MM.1S (cell line): ENCODE measurements around the gene SSTR4.

Experiments used
- CTCF ChIP-seq: fragments of 300-600 bp; sonication (generic); IDR thresholded peaks from 2 replicates; pipeline ENCODE4 v1.5.1; 2016; ENCODE audit warnings: antibody characterized with exemption, low read length, mixed read lengths
- EZH2 ChIP-seq: fragments of 300-600 bp; sonication (generic); optimal IDR thresholded peaks from 2 replicates; pipeline ENCODE3; 2017; ENCODE audit warnings: low read depth, mild to moderate bottlenecking, antibody characterized with exemption, low read length, mixed read lengths

DNA sequence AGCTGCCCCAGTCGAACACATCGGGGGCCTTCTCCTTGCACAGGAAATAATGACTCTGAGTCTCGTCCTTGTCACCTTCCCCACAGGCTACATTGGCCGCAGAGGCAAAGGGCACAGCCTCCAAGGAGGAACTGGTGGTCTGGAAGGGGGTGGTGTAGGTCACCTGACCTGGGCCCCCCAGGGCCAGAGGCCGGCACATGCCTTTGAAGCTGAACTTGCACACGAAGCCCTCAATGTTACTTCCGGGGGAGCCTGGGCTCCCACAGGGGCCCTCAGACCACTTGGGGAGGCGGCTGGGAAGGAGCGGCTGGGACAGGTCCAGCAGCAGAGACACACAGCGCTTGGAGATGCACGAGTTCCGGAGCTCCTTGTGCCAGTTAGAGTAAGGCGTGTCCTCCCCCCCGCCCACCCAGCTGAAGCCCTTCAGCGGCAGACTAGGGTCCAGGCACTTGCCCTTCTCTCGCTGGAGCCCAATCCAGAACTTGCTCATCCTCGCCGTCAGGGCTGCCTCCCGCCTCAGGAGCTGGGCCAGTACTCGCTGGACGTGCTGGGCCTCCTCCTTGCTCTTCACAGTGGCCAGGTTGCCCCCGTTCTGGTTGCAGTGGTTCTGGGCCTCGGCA lies 50.4 kb downstream of the SSTR4 start:
- TF ChIP-seq CTCF, result no peak
- TF ChIP-seq EZH2, result no peak
